Measurements from ENCODE around the gene SCGB3A1. TPM values are rescaled to one million over a fixed set of nuclear protein-coding genes. Genes with fewer than 3 reads are reported as not detected.
A peak's percentile ranks its signal among the peaks of the same experiment; 100 is the strongest.

SCGB3A1 gene, protein sequence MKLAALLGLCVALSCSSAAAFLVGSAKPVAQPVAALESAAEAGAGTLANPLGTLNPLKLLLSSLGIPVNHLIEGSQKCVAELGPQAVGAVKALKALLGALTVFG
- 10 to 100 TPM in 1 of 7 donors, 1 to 10 TPM in 5, not detected in 1; 2.1 to 12.1 (median 6.5) TPM for total RNA-seq
- 1 to 10 TPM; 1.7 to 9.5 (median 9.3) TPM for polyA plus RNA-seq
- long read RNA-seq, donor 1, transcript SCGB3A1-201 (3 exons, 521 nt): major isoform, 10 of 11 reads
- long read RNA-seq, donor 1, partial matches to known transcripts: 0 of 11 reads
- long read RNA-seq, donor 1, other reads (novel, unspliced or antisense): 0 of 11 reads
- long read RNA-seq, donor 2, transcript SCGB3A1-201 (3 exons, 521 nt): major isoform, 5 of 5 reads
- long read RNA-seq, donor 2, partial matches to known transcripts: 0 of 5 reads
- long read RNA-seq, donor 2, other reads (novel, unspliced or antisense): 0 of 5 reads

GRCh38 chr5:180591311-180591887 lies at the start of gene SCGB3A1:
TSS of gene SCGB3A1 (minus strand) at chr5:180591499. CDS start at chr5:180591462, 37 bp downstream.
- Histone ChIP-seq H3K4me1 (peaks cover 5 to 28% (median 22%) of the 10 kb centered on the region in 6 donors), H3K4me3 (peak within 1 kb of the TSS in 7 of 8 donors; percentile 16 to 58 (median 27)), H3K36me3 (no peaks in the 10 kb centered on the region), H3K27ac (peak within 1 kb of the TSS in 2 of 8 donors; percentile 39 to 46), H3K9me3 (no peaks in the 10 kb centered on the region), H3K27me3 (replicated peaks in 1 of 7) (peaks cover 0 to 65% (median 28%) of the 10 kb centered on the region in 7 donors)
- TF ChIP-seq POLR2AphosphoS5 (IDR thresholded peaks at IDR 0.05): peak in 2 of 3 donors; percentile 66 to 68
- TF ChIP-seq, protein P1, sequence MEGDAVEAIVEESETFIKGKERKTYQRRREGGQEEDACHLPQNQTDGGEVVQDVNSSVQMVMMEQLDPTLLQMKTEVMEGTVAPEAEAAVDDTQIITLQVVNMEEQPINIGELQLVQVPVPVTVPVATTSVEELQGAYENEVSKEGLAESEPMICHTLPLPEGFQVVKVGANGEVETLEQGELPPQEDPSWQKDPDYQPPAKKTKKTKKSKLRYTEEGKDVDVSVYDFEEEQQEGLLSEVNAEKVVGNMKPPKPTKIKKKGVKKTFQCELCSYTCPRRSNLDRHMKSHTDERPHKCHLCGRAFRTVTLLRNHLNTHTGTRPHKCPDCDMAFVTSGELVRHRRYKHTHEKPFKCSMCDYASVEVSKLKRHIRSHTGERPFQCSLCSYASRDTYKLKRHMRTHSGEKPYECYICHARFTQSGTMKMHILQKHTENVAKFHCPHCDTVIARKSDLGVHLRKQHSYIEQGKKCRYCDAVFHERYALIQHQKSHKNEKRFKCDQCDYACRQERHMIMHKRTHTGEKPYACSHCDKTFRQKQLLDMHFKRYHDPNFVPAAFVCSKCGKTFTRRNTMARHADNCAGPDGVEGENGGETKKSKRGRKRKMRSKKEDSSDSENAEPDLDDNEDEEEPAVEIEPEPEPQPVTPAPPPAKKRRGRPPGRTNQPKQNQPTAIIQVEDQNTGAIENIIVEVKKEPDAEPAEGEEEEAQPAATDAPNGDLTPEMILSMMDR (IDR thresholded peaks at IDR 0.05 in 8 of 11, conservative IDR thresholded peaks at IDR 0.05 in 3 of 11): no peak
- no peak for TF ChIP-seq POLR2A (IDR thresholded peaks at IDR 0.05)
- DNase-seq: peak; percentile 83
- intact Hi-C loops (cut with DNase I; ENCODE audit: low total_unique reads): no loop called here
- WGBS, 5 donors: 1 to 10% (median 7%) methylated on average over 22 to 60 of the region's 60 CpGs

- no peaks in the 10 kb centered on the region for H3K9me3 ChIP-seq
- peak overlapping the region in 3 of 8 donors; percentile 40 to 49 (median 49) for H3K27ac ChIP-seq
- no peak overlapping the region for H3K4me3 ChIP-seq
- peaks cover 0 to 56% (median 33%) of the 10 kb centered on the region in 6 donors for H3K4me1 ChIP-seq
- no peak for DNase-seq
- no peaks in the 10 kb centered on the region for H3K36me3 ChIP-seq
- intact Hi-C loops (cut with DNase I; ENCODE audit: low total_unique reads): no loop called here
- 53 to 72% (median 66%) methylated on average over 6 of the region's 6 CpGs for WGBS, 5 donors
- TF ChIP-seq POLR2A (IDR thresholded peaks at IDR 0.05): no peak
- TF ChIP-seq POLR2AphosphoS5 (IDR thresholded peaks at IDR 0.05): no peak
- TF ChIP-seq, protein P1 (IDR thresholded peaks at IDR 0.05 in 8 of 11, conservative IDR thresholded peaks at IDR 0.05 in 3 of 11): no peak
- peaks cover 0 to 11% (median 0%) of the 10 kb centered on the region in 7 donors for H3K27me3 ChIP-seq (replicated peaks in 1 of 7)
Measured at GRCh38 chr5:180640611-180640860, 49.2 kb upstream of the SCGB3A1 start.

DNA sequence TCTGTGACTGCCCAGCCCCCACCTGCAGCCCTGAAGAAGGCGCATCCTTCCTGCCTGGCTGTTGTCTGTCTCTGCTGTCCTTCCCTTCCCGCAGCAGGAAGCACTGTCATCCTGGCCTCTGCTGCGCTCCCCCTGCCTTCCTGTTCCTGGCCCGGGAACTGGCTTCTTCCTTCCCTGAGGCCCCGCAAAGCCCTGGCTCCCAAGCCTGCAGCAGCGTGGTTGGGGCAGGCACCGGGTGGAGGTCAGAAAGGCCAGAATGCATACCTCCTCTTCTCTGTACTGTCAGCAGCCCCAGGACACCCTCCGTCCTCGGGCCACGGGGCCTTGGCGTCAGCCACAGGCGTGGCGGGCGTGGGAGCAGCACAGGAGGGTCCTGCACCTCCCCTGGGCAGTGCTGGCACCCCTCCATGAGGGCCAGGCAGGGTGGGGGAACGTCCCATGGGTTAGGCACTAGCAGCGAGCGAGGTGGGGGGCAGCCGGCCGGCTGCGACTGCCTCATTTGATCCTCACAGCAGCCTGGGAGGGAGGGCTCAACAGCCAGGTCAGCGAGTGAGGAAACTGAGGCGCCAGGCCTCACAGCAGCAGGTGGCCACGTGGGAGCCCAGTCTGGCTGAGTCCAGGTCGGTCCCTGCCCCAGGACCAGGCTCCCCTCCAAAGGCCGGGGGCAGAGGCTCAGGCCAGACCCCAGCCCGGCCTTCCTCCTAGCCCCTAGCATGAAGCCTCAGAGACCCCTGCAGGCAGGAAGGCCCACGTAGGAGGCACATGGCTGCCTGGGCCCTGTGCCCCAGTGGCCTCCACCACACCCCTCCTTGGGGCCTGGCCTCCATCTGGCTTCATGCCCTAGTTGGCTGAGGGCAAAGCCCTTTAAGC lies 48.7 kb upstream of the SCGB3A1 start:
- TF ChIP-seq, protein P1 (IDR thresholded peaks at IDR 0.05 in 8 of 11, conservative IDR thresholded peaks at IDR 0.05 in 3 of 11): no peak
- TF ChIP-seq POLR2AphosphoS5 (IDR thresholded peaks at IDR 0.05): peak in 2 of 3 donors; percentile 53 to 54
- peak overlapping the region in 4 of 8 donors; percentile 40 to 57 (median 49) for H3K27ac ChIP-seq
- intact Hi-C loops (cut with DNase I; ENCODE audit: low total_unique reads): no loop called here
- peaks cover 0 to 6% (median 0%) of the 10 kb centered on the region in 7 donors for H3K27me3 ChIP-seq (replicated peaks in 1 of 7)
- peak; percentile 70 for DNase-seq
- H3K9me3 ChIP-seq: no peaks in the 10 kb centered on the region
- no peak overlapping the region for H3K4me3 ChIP-seq
- H3K4me1 ChIP-seq: peaks cover 0 to 50% (median 30%) of the 10 kb centered on the region in 6 donors
- WGBS, 5 donors: 37 to 63% (median 57%) methylated on average over 16 to 27 of the region's 27 CpGs
- no peaks in the 10 kb centered on the region for H3K36me3 ChIP-seq
